Stimulated activated CD8-positive, alpha-beta memory T cell treated with anti-CD3 and anti-CD28 coated beads, Interleukin-7, amount 100 ng/mL, for 48 hours (primary cell): ENCODE measurements around the gene AADACL2.
"Not testable (repeated sequence)": the region's sequence is repeated elsewhere in the genome, so short reads cannot be mapped to it uniquely, and the experiment has no call there.

ENCODE experiments used
- DNase-seq, 2 donors: peaks; one replicate each; pipeline ENCODE4 v3.0.0-alpha.2; 2020; ENCODE audit warnings: low read depth in 1 of 2; ENCODE audit errors: extremely low read depth in 1 of 2

The AADACL2 gene

GRCh38 chr3:151764699-151765098, 31.0 kb downstream of the AADACL2 start:
- DNase-seq: not testable (repeated sequence)

GRCh38 chr3:151765685-151766084, 32.0 kb downstream of the AADACL2 start:
- DNase-seq: no peak

- no peak for DNase-seq
These were observed 32.7 kb downstream of the AADACL2 start for GRCh38 chr3:151766454-151766853.

DNA sequence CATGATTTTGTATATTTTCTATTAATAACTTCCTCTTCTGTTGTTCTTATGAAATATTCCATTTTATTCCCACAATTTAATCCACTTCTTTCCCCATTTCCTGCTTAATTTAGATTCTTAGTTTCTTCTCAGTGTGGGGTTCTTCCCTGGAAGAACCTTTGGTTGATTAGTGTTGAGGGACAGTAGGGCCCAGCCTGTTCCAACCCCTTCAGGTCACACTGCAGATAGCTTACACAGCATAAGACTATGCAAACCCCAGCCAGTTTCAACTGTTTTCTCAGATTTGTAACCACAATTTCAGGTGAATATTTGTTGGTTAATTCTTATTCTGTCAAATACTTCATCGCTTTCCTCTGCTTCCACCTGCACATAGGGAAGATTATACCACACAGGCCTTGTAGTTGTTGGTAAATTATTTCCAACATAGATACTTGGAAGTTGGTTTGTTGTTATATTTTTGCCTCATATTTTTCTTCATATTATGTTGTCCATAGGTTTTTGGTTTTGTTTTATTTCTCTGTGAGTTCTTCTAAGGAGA, 34.7 kb downstream of the AADACL2 start:
- no peak for DNase-seq

DNA sequence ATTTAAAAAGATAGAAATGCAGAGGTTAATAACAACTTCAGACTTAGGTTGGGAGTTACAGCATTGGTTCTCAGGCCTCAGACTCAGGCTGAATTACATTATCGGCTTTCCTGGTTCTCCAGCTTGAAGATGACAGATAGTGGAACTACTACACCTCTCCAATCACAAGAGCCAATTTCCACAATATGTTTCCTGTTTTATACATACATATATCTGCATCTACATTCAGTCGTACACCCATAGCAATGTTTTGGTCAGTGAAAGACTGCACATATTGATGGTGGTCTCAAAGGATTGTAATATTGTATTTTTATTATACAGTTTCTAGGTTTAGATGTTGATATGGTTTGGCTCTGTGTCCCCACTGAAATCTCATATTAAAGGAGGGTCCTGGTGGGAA, 35.4 kb downstream of the AADACL2 start:
- no peak for DNase-seq

GRCh38 chr3:151770956-151771355, 37.2 kb downstream of the AADACL2 start:
- DNase-seq: no peak

DNA sequence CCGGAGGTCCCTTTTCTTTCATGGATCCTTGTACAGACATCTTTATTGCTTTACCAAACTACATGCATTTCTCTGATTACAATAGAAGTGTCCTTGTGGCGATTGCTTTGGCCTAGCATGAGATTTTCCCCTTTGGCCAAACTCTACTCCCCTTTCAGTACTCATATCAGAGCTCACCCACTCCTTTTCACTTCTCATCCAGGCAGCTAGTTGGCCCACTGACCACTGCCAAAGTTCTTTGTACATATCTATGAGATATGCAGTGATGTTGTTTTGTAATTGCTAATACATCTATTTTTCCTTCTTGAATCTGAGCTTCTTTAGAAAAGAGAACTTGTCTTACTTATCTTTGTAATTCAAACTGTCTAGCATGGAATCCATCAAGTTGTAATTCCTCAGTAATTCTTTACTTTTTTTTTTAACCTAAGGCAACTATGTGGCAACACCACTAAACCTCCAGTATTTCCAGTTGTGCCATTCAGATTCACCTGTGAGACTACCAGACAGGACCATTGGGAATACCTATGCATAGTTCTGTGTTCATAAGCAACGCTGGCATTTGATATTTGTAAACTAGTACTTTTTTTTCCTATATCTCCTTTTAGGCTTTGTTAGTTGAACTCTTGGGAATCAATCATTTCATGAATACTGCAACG, 39.2 kb downstream of the AADACL2 start:
- DNase-seq: no peak

- no peak for DNase-seq
These were observed 40.5 kb downstream of the AADACL2 start for GRCh38 chr3:151774235-151774634.

- DNase-seq: no peak
These were observed 41.2 kb downstream of the AADACL2 start for GRCh38 chr3:151774910-151775309.

DNA sequence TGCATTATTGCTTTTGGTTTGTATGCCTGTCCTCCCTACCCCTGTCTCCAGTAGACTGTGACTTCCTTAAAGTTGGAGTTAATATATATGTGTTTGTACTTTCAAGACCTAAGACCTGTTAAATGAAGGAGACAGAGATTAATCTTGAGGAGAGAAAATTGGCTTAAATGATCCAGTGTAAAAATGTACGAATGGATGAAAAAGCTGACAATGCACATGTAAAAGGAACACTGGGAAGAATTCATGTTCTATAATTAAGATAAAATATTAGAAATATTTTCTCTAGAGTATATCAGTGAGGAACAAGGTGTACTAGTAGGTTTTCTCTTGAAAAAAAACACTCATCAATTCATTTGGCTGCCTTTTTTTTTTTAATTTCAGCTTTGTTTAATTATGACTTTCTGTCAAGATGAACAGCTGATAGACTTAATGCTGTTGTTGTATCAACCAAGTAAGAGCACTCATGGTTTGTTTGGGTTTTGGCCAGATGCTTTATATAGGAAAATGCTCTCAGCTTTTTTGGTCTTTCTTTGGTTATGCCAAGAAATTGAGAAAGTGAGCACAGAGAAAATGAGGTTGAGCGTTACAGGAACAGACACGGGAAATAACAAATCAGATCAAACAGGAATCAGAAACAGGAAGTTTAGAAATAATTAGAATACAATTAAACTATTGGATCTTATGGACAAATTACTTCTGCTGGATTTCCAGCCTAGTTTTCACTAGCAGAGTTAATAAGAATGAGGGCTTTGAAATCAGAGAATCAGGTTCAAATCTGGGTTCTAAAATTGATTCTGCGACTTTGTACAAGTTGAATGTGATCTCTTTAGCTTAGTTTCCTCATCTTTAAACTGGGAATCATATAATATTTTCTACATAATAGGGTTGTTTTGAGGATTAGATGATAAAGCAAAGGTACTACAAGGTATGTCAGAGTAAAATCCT, 41.9 kb downstream of the AADACL2 start:
- no peak for DNase-seq

DNA sequence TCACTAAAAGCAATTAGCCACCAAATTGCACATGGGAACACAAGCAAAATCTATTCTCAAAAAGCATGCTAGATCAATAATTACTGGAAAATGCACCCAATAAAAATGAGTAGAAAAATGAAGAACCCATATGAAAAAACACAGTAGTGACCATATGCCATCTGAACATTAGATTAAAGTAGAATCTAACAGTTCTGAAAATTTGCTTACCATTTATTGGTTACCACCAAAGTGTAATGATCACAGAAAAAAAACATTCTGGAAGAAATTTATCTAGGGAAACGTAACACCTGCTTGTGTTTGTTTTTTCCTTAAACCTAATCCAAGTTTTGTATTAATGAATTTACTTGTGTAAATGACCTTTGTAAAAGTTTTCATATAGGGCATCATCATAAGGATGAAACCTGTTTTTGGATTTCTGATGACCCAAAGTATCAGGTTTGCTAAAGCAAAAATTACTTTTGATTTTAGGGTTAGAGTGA, 42.6 kb downstream of the AADACL2 start:
- DNase-seq: no peak

DNA sequence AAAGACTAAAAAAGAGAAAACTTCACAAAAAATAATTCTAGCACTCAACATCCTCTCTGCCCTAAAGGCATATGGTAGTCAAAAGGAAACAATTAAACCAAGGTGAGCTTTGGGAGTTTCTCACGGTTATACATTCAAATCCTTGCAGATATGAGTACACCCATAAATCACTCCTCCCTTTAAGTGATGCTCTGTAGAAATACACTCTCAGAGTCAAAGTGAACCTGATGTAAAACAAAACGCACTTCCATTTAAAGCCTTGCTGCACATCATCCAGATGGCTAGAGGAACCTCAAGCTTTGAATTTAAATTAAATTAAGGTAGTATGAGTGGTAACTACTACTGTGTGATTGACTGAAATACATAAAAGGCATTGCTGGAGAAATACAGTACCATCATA, 44.2 kb downstream of the AADACL2 start:
- no peak for DNase-seq

DNA sequence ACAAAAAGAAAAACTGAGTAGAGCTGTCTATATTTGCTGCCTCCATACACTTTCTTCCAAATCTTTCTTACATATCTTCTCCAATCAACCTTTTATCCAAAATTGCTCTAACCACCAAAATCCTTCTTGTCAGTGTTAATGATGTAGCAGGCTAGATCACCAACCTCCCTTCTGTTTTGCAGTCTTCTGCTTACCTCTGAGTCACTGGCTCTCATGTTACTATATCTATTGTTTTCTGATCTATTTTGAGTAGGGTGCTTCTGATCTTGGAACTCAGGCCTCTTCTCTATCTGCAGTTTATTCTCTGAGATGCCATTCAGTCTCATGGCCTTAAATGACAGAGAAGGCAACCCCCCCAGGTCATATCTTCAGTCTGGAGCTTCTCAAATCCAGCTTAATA, 53.9 kb downstream of the AADACL2 start:
- no peak for DNase-seq

- no peak for DNase-seq
These were observed 54.7 kb downstream of the AADACL2 start for GRCh38 chr3:151788401-151788800.

- DNase-seq: no peak
These were observed 56.2 kb downstream of the AADACL2 start for GRCh38 chr3:151789853-151790463.

DNA sequence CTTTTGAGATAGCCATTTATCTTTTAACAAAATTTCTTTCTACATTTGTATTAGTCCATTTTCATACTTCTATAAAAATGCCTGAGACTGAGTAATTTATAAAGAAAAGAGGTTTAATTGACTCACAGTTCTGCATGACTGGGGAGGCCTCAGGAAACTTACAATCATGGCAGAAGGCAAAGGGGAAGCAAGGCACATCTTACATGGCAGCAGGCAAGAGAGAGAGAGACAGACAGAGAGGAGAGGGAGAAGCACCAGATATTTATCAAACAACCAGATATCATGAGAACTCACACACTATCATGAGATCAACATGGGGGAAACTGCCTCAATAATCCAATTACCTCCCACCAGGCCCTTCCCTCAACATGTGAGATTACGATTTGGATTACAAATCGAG, 57.0 kb downstream of the AADACL2 start:
- not testable (repeated sequence) for DNase-seq

DNA sequence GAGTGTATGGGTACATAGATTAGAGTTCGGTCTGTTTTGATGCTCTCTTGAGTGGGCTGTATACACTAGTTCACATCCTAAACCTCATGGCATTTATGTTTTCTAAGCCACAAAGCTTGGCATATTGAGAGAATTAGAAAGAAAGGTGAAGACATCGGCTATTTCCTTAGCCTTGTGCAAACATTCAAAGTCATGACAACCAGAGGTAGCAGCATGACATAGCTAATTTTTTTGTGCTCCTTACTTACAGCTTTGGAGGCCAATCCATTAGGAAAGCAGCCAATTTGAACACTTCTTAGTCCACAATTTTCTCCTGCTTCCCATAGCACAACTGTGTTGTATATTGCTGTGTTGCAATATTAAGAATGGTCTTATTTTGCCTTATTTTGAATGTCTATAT, 58.7 kb downstream of the AADACL2 start:
- no peak for DNase-seq

DNA sequence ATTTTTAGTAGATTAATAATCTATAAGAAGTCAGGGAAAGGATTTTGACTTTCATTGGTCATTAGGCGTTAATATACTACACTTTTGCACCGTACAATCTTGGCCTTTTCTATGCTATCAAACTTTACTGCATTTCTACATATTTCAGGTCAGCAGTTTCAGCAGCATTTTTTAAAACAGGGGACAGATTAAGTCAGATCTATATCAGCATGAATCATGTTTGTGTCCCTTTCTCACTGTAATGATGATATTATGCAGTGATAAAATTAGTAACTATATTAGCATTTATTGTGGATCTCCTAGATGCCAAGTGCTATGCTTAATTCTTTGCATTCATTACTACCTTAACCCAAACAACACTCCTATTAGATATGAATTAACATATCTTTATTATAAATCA, 59.9 kb downstream of the AADACL2 start:
- no peak for DNase-seq

- no peak for DNase-seq
These were observed 60.4 kb downstream of the AADACL2 start for GRCh38 chr3:151794080-151794479.

DNA sequence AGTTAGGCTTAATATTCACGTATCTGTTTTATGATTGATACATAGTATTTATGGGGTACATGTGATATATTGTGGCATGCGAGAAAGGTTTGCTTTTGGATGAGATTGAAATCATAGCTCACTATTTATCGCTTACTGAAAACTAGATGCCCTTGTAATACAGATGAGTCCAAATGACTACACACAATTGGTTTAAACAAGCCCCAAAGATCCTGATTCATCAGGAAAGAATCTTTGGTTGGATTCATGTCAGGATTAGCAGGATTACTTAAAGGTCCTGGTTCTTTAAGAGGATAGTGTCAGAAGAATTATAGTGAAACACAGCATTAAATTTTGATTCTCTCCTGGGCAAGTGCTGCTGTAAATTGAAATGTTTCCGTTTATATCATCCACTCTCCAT, 61.5 kb downstream of the AADACL2 start:
- no peak for DNase-seq

DNA sequence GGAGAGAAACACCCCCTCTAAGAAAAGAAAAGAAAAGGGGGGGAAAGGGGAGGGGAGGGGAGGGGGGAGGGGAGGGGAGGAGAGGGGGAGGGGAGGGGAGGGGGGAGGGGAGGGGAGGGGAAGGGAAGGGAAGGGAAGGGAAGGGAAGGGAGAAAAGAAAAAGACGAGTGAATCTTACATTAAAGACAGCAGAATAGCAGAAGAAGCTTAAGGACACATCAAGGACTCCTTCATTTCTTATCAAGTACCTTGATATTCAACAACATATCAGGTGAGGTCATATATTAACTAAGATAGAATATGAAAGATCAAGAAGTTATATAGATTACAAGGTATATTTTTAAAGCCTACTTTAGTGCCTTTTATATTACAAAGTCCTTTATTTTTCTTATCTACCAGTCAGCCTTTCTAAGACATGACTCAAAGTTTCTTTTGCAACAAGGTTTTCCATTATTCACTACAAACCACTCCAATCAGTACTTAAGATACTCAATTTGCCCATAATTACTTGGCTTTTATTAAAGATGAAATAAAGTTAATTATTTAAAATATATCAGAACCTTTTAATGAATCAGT, 62.5 kb downstream of the AADACL2 start:
- no peak for DNase-seq
